Activated CD4-positive, alpha-beta memory T cell treated with anti-CD3 and anti-CD28 coated beads, Interleukin-2, amount 10 ng/mL, durations not matched to agents 7 days and 5 days (primary cell): ENCODE data around the gene SAC3D1. TPM values are rescaled to one million over a fixed set of nuclear protein-coding genes. Genes with fewer than 3 reads are reported as not detected.
"Not testable (repeated sequence)": the region's sequence is repeated elsewhere in the genome, so short reads cannot be mapped to it uniquely, and the experiment has no call there.

ENCODE experiments used
- CTCF ChIA-PET: fragments of 350-600 bp; sonication (Branson Sonifier 250); formaldehyde crosslinking; loops from one replicate; lab custom pipeline; 2021; ENCODE audit warnings: antibody characterized with exemption, inconsistent platforms; lab: Charles Lee
- POLR2A ChIA-PET: fragments of 350-600 bp; sonication (Branson Sonifier 250); formaldehyde crosslinking; loops from one replicate; lab custom pipeline; 2021; ENCODE audit warnings: antibody characterized with exemption; lab: Charles Lee
- DNase-seq: peaks from one replicate; pipeline ENCODE4 v3.0.0-alpha.2; 2020
- H3K27ac Mint-ChIP-seq: one replicate; pipeline ENCODE4 v1.8.0; 2021; ENCODE audit warnings: mild to moderate bottlenecking, mixed read lengths
- H3K27me3 Mint-ChIP-seq: one replicate; pipeline ENCODE4 v1.8.0; 2021; ENCODE audit warnings: mixed read lengths
- H3K36me3 Mint-ChIP-seq: one replicate; pipeline ENCODE4 v1.8.0; 2021; ENCODE audit warnings: low read depth, mixed read lengths
- H3K4me1 Mint-ChIP-seq: one replicate; pipeline ENCODE4 v1.8.0; 2021; ENCODE audit warnings: mixed read lengths
- H3K4me3 Mint-ChIP-seq: one replicate; pipeline ENCODE4 v1.8.0; 2021; ENCODE audit warnings: mild to moderate bottlenecking, mixed read lengths
- H3K9me3 Mint-ChIP-seq: one replicate; pipeline ENCODE4 v1.8.0; 2021; ENCODE audit warnings: mixed read lengths
- total RNA-seq, 2 experiments: library from RNA; stranded (reverse); gene quantifications; one replicate each; pipeline ENCODE4 v1.2.3, GENCODE V29; 2021

Gene SAC3D1
- total RNA-seq, 2 experiments from 2014 or later = 24.2 to 24.8 TPM

GRCh38 chr11:65008873-65009272 lies 32.1 kb upstream of the SAC3D1 start:
- POLR2A ChIA-PET = no interaction called here
- Mint-ChIP-seq H3K4me3 (no peak overlapping the region), H3K36me3 (no peaks in the 10 kb centered on the region), H3K4me1 (peaks cover 12% of the 10 kb centered on the region), H3K27me3 (no peaks in the 10 kb centered on the region), H3K27ac (no peak overlapping the region), H3K9me3 (no peaks in the 10 kb centered on the region)
- DNase-seq = no peak
- CTCF ChIA-PET = no interaction called here

- peak overlapping the region; percentile 94 for H3K4me3 Mint-ChIP-seq
- no peaks in the 10 kb centered on the region for H3K9me3 Mint-ChIP-seq
- CTCF ChIA-PET = interaction anchor here (0.8 to 3.4 kb wide), 32 partner anchors 11 to 204 kb away, joined by 3 to 25 read pairs (median 6); partner anchors contain the start of genes CAPN1, CDC42BPG, CDCA5 and EHD1
- no peaks in the 10 kb centered on the region for H3K27me3 Mint-ChIP-seq
- peaks cover 30% of the 10 kb centered on the region for H3K4me1 Mint-ChIP-seq
- DNase-seq = peak; percentile 94
- peaks cover 14% of the 10 kb centered on the region for H3K36me3 Mint-ChIP-seq
- POLR2A ChIA-PET = interaction anchor here (0.8 to 4.5 kb wide), 24 partner anchors 10 to 210 kb away, joined by 3 to 56 read pairs (median 5); partner anchors contain the start of genes CDCA5, FAU, MAP4K2 and MRPL49
- H3K27ac Mint-ChIP-seq = peak overlapping the region; percentile 98
These were observed 27.7 kb upstream of the SAC3D1 start for GRCh38 chr11:65013130-65013887.

DNA sequence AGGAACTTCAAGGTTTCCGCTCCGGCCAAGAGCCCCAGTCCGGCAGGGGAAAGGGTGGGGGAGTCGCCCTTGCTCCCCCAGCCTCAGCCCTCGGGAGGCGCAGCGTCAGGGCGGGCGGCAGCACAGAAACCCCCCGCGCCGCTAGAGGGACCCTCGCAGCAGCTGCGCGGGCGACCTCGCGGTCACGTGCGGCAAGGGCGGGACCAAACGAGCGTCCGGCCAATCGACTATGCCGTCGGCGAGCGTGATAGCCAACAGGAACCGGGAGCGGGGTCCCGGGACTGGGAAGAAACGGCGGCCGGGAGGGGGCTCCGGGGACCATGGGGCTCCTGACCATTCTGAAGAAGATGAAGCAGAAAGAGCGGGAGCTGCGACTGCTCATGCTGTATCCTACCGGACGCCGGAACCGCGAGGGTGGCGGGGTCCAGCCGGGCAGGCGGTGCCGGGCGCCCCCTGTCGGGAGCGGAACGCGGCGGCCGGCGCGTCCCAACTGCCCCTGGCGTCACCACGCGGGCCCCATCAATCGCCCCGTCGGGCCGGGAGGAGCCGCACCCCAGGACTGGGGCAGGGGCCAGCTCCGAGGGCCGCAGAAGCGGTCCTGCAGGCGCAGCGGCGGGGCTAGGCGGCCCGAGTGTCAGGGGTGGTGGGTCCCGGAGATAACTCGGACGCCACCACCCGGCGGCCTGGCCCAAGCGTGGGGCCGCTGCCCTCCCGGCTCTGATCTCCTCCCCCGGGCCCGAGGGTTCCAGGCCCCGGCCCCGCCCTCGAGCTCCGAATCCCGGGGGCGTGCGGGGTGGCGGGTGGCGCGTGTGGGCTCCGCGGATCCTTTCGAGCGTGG lies 26.9 kb upstream of the SAC3D1 start, which contains the start of gene ARL2:
ARL2 (plus strand) TSS at position 273 of the 838 bp plus-strand sequence; CDS start at position 321, 48 bp downstream.
- H3K4me1 Mint-ChIP-seq = peaks cover 30% of the 10 kb centered on the region
- CTCF ChIA-PET = interaction anchor here (0.6 to 3.4 kb wide), 31 partner anchors 10 to 247 kb away, joined by 3 to 25 read pairs (median 4); partner anchors contain the start of genes BATF2, CDCA5, EHD1 and FAU
- no peaks in the 10 kb centered on the region for H3K9me3 Mint-ChIP-seq
- no peaks in the 10 kb centered on the region for H3K27me3 Mint-ChIP-seq
- H3K36me3 Mint-ChIP-seq = peaks cover 14% of the 10 kb centered on the region
- H3K27ac Mint-ChIP-seq = peak within 1 kb of the TSS; percentile 98
- POLR2A ChIA-PET = interaction anchor here (0.6 to 4.5 kb wide), 35 partner anchors 11 to 463 kb away, joined by 3 to 56 read pairs (median 4); partner anchors contain the start of genes CDCA5, FAU, MAJIN and MAP4K2
- DNase-seq = peak; percentile 85
- peak within 1 kb of the TSS; percentile 94 for H3K4me3 Mint-ChIP-seq

DNA sequence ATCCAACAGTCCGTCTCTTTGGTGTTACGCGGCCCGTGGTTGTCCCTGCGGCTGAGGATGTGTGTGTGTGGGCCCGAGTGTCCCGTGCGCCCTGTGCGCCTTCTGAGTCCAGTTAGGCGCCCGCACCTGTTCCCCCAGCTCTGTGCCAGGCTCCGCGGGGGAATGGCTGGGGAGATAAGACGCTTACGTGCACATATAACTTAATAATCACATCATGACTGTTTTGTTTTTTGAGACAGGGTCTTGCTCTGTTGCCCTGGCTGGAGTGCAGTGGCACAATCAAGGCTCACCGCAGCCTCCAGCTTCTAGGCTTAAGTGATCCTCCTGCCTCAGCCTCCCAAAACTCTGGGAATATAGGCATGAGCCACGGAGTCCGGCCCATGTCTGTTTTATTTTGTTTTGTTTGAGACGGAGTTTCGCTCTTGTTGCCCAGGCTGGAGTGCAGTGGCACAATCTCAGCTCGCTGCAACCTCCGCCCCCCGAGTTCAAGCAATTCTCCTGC lies 26.2 kb upstream of the SAC3D1 start:
- H3K27ac Mint-ChIP-seq = peak overlapping the region; percentile 86
- ChIA-PET POLR2A (interaction anchor here (1.0 to 4.5 kb wide), 32 partner anchors 11 to 462 kb away, joined by 3 to 56 read pairs (median 5); partner anchors contain the start of genes CDCA5, FAU, MAJIN and MAP4K2), CTCF (interaction anchor here (0.6 to 3.4 kb wide), 31 partner anchors 9 to 247 kb away, joined by 3 to 25 read pairs (median 4); partner anchors contain the start of genes BATF2, CDC42BPG, CDCA5 and EHD1)
- H3K27me3 Mint-ChIP-seq = no peaks in the 10 kb centered on the region
- no peak for DNase-seq
- no peaks in the 10 kb centered on the region for H3K9me3 Mint-ChIP-seq
- H3K4me1 Mint-ChIP-seq = peaks cover 30% of the 10 kb centered on the region
- peak overlapping the region; percentile 86 for H3K4me3 Mint-ChIP-seq
- H3K36me3 Mint-ChIP-seq = peaks cover 17% of the 10 kb centered on the region

DNA sequence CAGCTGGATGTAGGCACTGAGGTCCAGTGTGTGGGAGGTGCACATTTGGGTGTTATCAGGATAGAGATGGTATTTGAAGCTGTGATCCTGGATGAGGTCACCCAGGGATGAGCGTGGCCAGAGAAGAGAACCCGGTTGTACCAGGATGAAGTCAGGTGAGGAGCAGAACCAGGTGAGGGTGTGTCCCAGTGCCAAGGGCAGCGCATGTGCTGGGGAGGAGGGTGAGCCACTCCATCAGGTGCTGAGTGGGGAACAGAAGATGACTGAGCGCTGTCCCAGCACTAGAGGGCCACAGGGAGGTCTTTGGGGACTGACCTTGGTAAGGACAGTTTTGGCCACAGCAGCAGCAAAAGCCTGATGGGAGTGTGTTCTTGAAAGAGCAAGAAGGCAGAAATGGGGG lies 24.3 kb upstream of the SAC3D1 start:
- H3K27me3 Mint-ChIP-seq = no peaks in the 10 kb centered on the region

GRCh38 chr11:65017937-65018336 lies 23.1 kb upstream of the SAC3D1 start:
- peaks cover 30% of the 10 kb centered on the region for H3K4me1 Mint-ChIP-seq
- POLR2A ChIA-PET = interaction anchor here (1.0 to 1.1 kb wide), 2 partner anchors 9 to 23 kb away, joined by 3 to 4 read pairs; partner anchors contain the start of genes SAC3D1 and SNX15
- H3K4me3 Mint-ChIP-seq = no peak overlapping the region
- DNase-seq = no peak
- no peaks in the 10 kb centered on the region for H3K9me3 Mint-ChIP-seq
- H3K27me3 Mint-ChIP-seq = no peaks in the 10 kb centered on the region
- H3K36me3 Mint-ChIP-seq = peaks cover 24% of the 10 kb centered on the region
- CTCF ChIA-PET = no interaction called here
- no peak overlapping the region for H3K27ac Mint-ChIP-seq

More for the DNA sequence above, 24.3 kb upstream of the SAC3D1 start:
- Mint-ChIP-seq H3K9me3 (no peaks in the 10 kb centered on the region), H3K36me3 (peaks cover 18% of the 10 kb centered on the region), H3K4me1 (peaks cover 33% of the 10 kb centered on the region), H3K27ac (no peak overlapping the region), H3K4me3 (no peak overlapping the region)
- DNase-seq = no peak
- CTCF ChIA-PET = no interaction called here
- POLR2A ChIA-PET = no interaction called here

DNA sequence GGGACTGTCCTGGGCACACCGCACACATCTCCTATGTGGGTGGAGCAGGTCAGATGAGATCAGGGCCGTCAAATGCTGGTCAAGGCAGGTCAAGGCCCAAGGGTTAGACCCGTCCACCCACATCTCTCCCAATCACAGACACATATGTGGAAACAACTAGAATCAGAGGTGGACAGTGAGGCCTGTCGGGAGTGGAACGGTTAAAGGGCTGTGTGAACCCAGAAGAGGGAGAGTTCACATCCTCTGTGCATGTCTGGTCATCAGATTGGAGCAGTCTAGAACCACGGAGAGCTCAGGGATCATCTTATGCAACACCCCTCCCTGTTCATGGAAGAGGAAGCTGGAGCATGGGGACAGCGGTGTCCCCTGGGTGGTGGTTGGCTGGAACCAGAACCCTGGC lies 21.2 kb upstream of the SAC3D1 start:
- H3K27me3 Mint-ChIP-seq = no peaks in the 10 kb centered on the region
- H3K9me3 Mint-ChIP-seq = no peaks in the 10 kb centered on the region
- H3K27ac Mint-ChIP-seq = no peak overlapping the region
- CTCF ChIA-PET = no interaction called here
- DNase-seq = no peak
- H3K4me1 Mint-ChIP-seq = peaks cover 21% of the 10 kb centered on the region
- peaks cover 24% of the 10 kb centered on the region for H3K36me3 Mint-ChIP-seq
- H3K4me3 Mint-ChIP-seq = no peak overlapping the region
- POLR2A ChIA-PET = no interaction called here

DNA sequence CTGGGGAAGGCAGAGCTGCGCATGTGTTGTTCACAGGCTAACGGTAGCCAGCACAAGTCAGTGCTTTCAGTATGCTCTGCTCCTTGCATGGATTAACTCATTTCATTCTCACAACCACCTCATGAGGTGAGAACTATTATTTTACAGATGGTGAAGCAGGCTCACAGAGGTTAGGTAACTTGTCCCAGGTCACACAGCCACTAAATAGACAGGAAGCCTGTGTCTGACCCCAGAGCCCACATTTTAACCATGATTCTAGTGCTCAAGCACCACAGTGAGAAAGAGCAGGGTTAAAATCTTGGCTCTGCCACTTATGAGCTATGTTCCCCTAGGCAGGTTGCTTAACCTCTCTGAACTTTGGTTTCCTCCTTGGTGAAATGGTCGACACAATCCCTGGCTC lies 20.0 kb upstream of the SAC3D1 start:
- Mint-ChIP-seq H3K27ac (no peak overlapping the region), H3K9me3 (no peaks in the 10 kb centered on the region), H3K27me3 (no peaks in the 10 kb centered on the region), H3K4me1 (peaks cover 13% of the 10 kb centered on the region), H3K4me3 (no peak overlapping the region), H3K36me3 (peaks cover 24% of the 10 kb centered on the region)
- CTCF ChIA-PET = interaction anchor here (1.5 kb wide), 1 partner anchor 19 kb away, joined by 3 read pairs; no protein-coding TSS in a partner anchor
- POLR2A ChIA-PET = no interaction called here
- DNase-seq = no peak

- no peak for DNase-seq
- Mint-ChIP-seq H3K27ac (no peak overlapping the region), H3K27me3 (no peaks in the 10 kb centered on the region), H3K36me3 (peaks cover 20% of the 10 kb centered on the region), H3K9me3 (no peaks in the 10 kb centered on the region), H3K4me3 (no peak overlapping the region), H3K4me1 (peaks cover 11% of the 10 kb centered on the region)
- ChIA-PET CTCF (interaction anchor here (1.5 kb wide), 1 partner anchor 20 kb away, joined by 3 read pairs; no protein-coding TSS in a partner anchor), POLR2A (no interaction called here)
These were observed 19.5 kb upstream of the SAC3D1 start for GRCh38 chr11:65021509-65021908.

GRCh38 chr11:65023502-65023901 lies 17.5 kb upstream of the SAC3D1 start:
- Mint-ChIP-seq H3K4me1 (peaks cover 22% of the 10 kb centered on the region), H3K36me3 (peaks cover 10% of the 10 kb centered on the region)
- DNase-seq, H3K9me3 Mint-ChIP-seq, H3K4me3 Mint-ChIP-seq, H3K27ac Mint-ChIP-seq, H3K27me3 Mint-ChIP-seq: not testable (repeated sequence)
- ChIA-PET CTCF (interaction anchor here (1.7 kb wide), 1 partner anchor 9 kb away, joined by 7 read pairs; no protein-coding TSS in a partner anchor), POLR2A (interaction anchor here (1.0 kb wide), 1 partner anchor 10 kb away, joined by 3 read pairs; no protein-coding TSS in a partner anchor)

DNA sequence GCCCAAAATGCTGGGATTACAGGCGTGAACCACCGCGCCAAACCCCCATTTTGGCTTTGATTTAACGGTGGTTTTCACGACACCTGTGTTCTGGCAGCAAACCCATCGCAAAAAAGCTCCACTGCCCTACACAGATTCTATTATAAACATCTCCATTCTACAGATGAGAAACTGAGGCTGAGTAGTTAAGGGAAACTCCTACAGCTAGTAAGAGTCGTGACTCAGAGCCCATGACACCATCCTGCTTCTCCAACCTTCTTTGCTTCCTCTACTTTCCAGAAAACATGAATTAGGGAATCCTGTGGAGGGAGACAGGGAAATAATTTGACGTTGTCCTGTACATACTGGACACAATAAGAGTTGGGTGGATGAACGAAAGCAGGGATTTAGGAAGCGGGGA lies 14.2 kb upstream of the SAC3D1 start:
- POLR2A ChIA-PET = interaction anchor here (0.9 to 6.5 kb wide), 9 partner anchors 9 to 95 kb away, joined by 3 to 56 read pairs (median 6); partner anchors contain the start of genes ARL2, CDCA5, FAU and MRPL49
- Mint-ChIP-seq H3K9me3 (no peaks in the 10 kb centered on the region), H3K4me1 (peaks cover 27% of the 10 kb centered on the region), H3K36me3 (peaks cover 7% of the 10 kb centered on the region), H3K27ac (peak overlapping the region; percentile 82), H3K27me3 (no peaks in the 10 kb centered on the region), H3K4me3 (peak overlapping the region; percentile 78)
- DNase-seq = no peak
- CTCF ChIA-PET = interaction anchor here (0.6 to 2.9 kb wide), 8 partner anchors 13 to 819 kb away, joined by 3 to 23 read pairs (median 4); partner anchors contain the start of genes ARL2, CDCA5, SAC3D1 and ZNHIT2
